B cell (primary cell): ENCODE results near the gene MRPS26. TPM values are rescaled to one million over a fixed set of nuclear protein-coding genes. Genes with fewer than 3 reads are reported as not detected.

Experiments used
- ATAC-seq: fragments of 200-7000 bp; cut with Tn5 transposase; one replicate; pipeline ENCODE4 v1.10.0; 2021; ENCODE audit warnings: low read depth, mild to moderate bottlenecking, moderate number of reproducible peaks, moderate library complexity
- CTCF ChIA-PET: fragments of 350-600 bp; sonication (Branson Sonifier 250); formaldehyde crosslinking; loops from one replicate; lab custom pipeline; 2021; ENCODE audit warnings: antibody characterized with exemption, inconsistent platforms; lab: Charles Lee
- POLR2A ChIA-PET: fragments of 350-600 bp; sonication (Branson Sonifier 250); formaldehyde crosslinking; loops from one replicate; lab custom pipeline; 2021; ENCODE audit warnings: antibody characterized with exemption; lab: Charles Lee
- DNase-seq: peaks from one replicate; pipeline ENCODE4 v3.0.0; 2013
- H2AFZ ChIP-seq: 2 replicates; pipeline ENCODE4 v1.6.1; 2012; ENCODE audit warnings: mild to moderate bottlenecking, low read depth, low read length; ENCODE audit not compliant: insufficient read depth, poor library complexity, severe bottlenecking
- H3K27ac ChIP-seq, 2 donors: 1 replicate in 1 of 2; 2 replicates in 1 of 2; pipeline ENCODE4 v1.5.1; 2012 to 2013; ENCODE audit warnings: low read length in 2 of 2, mild to moderate bottlenecking in 2 of 2, moderate library complexity in 1 of 2
- H3K27me3 ChIP-seq, 4 experiments: fragments of 200-600 bp in 1 of 4; sonication (generic) in 1 of 4; replicated peaks in 1 of 4; 1 replicate in 2 of 4; 2 replicates in 2 of 4; pipeline versions ENCODE4 v1.6.1 to v1.7.0; 2013 to 2016; ENCODE audit warnings: low read length in 3 of 4, mild to moderate bottlenecking in 2 of 4, mixed read lengths in 1 of 4, moderate library complexity in 1 of 4; ENCODE audit not compliant: insufficient read depth in 4 of 4, control insufficient read depth in 3 of 4; ENCODE audit errors: control extremely low read depth in 1 of 4
- H3K36me3 ChIP-seq, 2 experiments: replicated peaks in 1 of 2; 1 replicate in 1 of 2; 2 replicates in 1 of 2; pipeline versions ENCODE4 v1.6.1 to v1.7.1; 2013; ENCODE audit warnings: low read length in 1 of 2; ENCODE audit not compliant: insufficient read depth in 2 of 2, control insufficient read depth in 1 of 2; ENCODE audit errors: control extremely low read depth in 1 of 2, extremely low read depth in 1 of 2
- H3K4me1 ChIP-seq, 2 donors: fragments of 200-600 bp in 1 of 2; sonication (generic) in 1 of 2; 1 replicate in 1 of 2; 2 replicates in 1 of 2; pipeline versions ENCODE4 v1.5.1 to v1.6.1; 2013 to 2017; ENCODE audit warnings: low read length in 2 of 2; ENCODE audit not compliant: control insufficient read depth in 2 of 2, insufficient read depth in 2 of 2
- H3K4me2 ChIP-seq: replicated peaks from 2 replicates; pipeline ENCODE3; 2012; ENCODE audit warnings: mild to moderate bottlenecking, low read depth, low read length; ENCODE audit not compliant: poor library complexity, severe bottlenecking
- H3K4me3 ChIP-seq, 5 experiments: fragments of 200-600 bp in 1 of 5; sonication (generic) in 1 of 5; 1 replicate in 3 of 5; 2 replicates in 2 of 5; pipeline versions ENCODE4 v1.5.1 to v1.7.0; 2011 to 2016; ENCODE audit warnings: low read length in 4 of 5, mild to moderate bottlenecking in 4 of 5, low read depth in 2 of 5, control low read depth in 1 of 5, moderate library complexity in 1 of 5; ENCODE audit not compliant: insufficient read depth in 1 of 5; ENCODE audit errors: control extremely low read depth in 1 of 5, extremely low read depth in 1 of 5
- H3K79me2 ChIP-seq: fragments of 200-600 bp; sonication (generic); one replicate; pipeline ENCODE4 v1.6.0; 2016; ENCODE audit warnings: low read length; ENCODE audit not compliant: control insufficient read depth, insufficient read depth
- H3K9ac ChIP-seq: fragments of 200-600 bp; sonication (generic); 2 replicates; pipeline ENCODE4 v1.6.1; 2017; ENCODE audit warnings: mild to moderate bottlenecking, low read length, moderate library complexity
- H3K9me3 ChIP-seq, 3 donors: one replicate each; pipeline versions ENCODE4 v1.6.1 to v1.7.1; 2013; ENCODE audit warnings: low read length in 2 of 3; ENCODE audit not compliant: control insufficient read depth in 2 of 3, insufficient read depth in 1 of 3; ENCODE audit errors: control extremely low read depth in 1 of 3
- H4K20me1 ChIP-seq: 2 replicates; pipeline ENCODE4 v1.6.0; 2012; ENCODE audit warnings: mild to moderate bottlenecking, low read length; ENCODE audit not compliant: insufficient read depth, control insufficient read depth, poor library complexity, severe bottlenecking
- H3K27ac Mint-ChIP-seq: one replicate; pipeline ENCODE4 v1.8.0; 2021; ENCODE audit warnings: mixed read lengths
- H3K27me3 Mint-ChIP-seq: one replicate; pipeline ENCODE4 v1.8.0; 2021; ENCODE audit warnings: mixed read lengths
- H3K4me1 Mint-ChIP-seq: one replicate; pipeline ENCODE4 v1.8.0; 2021; ENCODE audit warnings: mixed read lengths
- H3K4me3 Mint-ChIP-seq: one replicate; pipeline ENCODE4 v1.8.0; 2021; ENCODE audit warnings: mixed read lengths
- H3K9me3 Mint-ChIP-seq: one replicate; pipeline ENCODE4 v1.8.0; 2022; ENCODE audit warnings: mixed read lengths; ENCODE audit not compliant: insufficient read depth
- CTCF ChIP-seq: fragments of 200-600 bp; IDR thresholded peaks from one replicate; pipeline ENCODE4 v1.8.0; 2022; ENCODE audit warnings: antibody characterized with exemption, mild to moderate bottlenecking
- EZH2 ChIP-seq: IDR thresholded peaks from 2 replicates; pipeline ENCODE4 v1.6.1; 2012; ENCODE audit warnings: borderline replicate concordance, low read depth, mild to moderate bottlenecking, moderate library complexity, low read length; ENCODE audit not compliant: insufficient read depth, poor library complexity, severe bottlenecking
- WGBS: methylation state at CpG from one replicate; pipeline ENCODE4 v1.1.5; 2013; ENCODE audit warnings: missing lambda C conversion rate; ENCODE audit not compliant: insufficient coverage; 5-methylcytosine and 5-hydroxymethylcytosine counted together
- intact Hi-C: fragments of 100-400 bp; cut with micrococcal nuclease; formaldehyde crosslinking; loops from one replicate; pipeline ENCODE4 v1.10.0; 2022
- polyA plus RNA-seq: library from polyadenylated mRNA; depleted of rRNA; stranded (reverse); fragments of >200 nt; gene quantifications from 2 replicates; pipeline ENCODE4 v1.2.3, GENCODE V29; 2012
- total RNA-seq, 2 donors: library from RNA; stranded (reverse); fragments of 120-200 nt in 1 of 2; gene quantifications; 1 replicate in 1 of 2; 2 replicates in 1 of 2; pipeline versions ENCODE4 v1.2.3 to v1.2.4, GENCODE V29; 2013 to 2022

MRPS26 gene
- total and polyA plus RNA-seq, 2 donors (not counting 1 experiment from before 2014, with no cell fraction given): 35.9 to 37.5 TPM

- Histone ChIP-seq H3K9me3 (no peaks in the 10 kb centered on the region), H3K4me3 (no peak overlapping the region), H3K4me1 (no peaks in the 10 kb centered on the region), H3K9ac (no peak overlapping the region), H3K4me2 (no peak overlapping the region), H2AFZ (no peak overlapping the region), H3K27me3 (no peaks in the 10 kb centered on the region), H3K79me2 (no peaks in the 10 kb centered on the region), H3K36me3 (peaks cover 7 to 58% of the 10 kb centered on the region in 2 experiments), H3K27ac (no peak overlapping the region), H4K20me1 (no peaks in the 10 kb centered on the region)
- Mint-ChIP-seq H3K9me3 (no peaks in the 10 kb centered on the region), H3K4me3 (no peak overlapping the region), H3K27ac (no peak overlapping the region), H3K4me1 (no peaks in the 10 kb centered on the region), H3K27me3 (no peaks in the 10 kb centered on the region)
- CTCF ChIA-PET: no interaction called here
- no peak for ATAC-seq
- POLR2A ChIA-PET: no interaction called here
- intact Hi-C loops: no loop called here
- DNase-seq: no peak
- TF ChIP-seq EZH2 (no peak), CTCF (no peak)
- WGBS: 100% methylated on average over 1 of the region's 3 CpGs
These were observed 14.2 kb upstream of the MRPS26 start for GRCh38 chr20:3031524-3032147.

GRCh38 chr20:3032624-3033023 lies 13.2 kb upstream of the MRPS26 start:
- peaks cover 8 to 58% of the 10 kb centered on the region in 2 experiments for H3K36me3 ChIP-seq
- no peak overlapping the region for H3K4me3 ChIP-seq
- TF ChIP-seq EZH2 (no peak), CTCF (no peak)
- H3K9me3 Mint-ChIP-seq: no peaks in the 10 kb centered on the region
- intact Hi-C loops: no loop called here
- no peak overlapping the region for H3K4me2 ChIP-seq
- no peak overlapping the region for H3K27ac ChIP-seq
- H3K4me1 ChIP-seq: no peaks in the 10 kb centered on the region
- H3K9me3 ChIP-seq: no peaks in the 10 kb centered on the region
- no peak overlapping the region for H3K27ac Mint-ChIP-seq
- DNase-seq: no peak
- 97% methylated on average over 8 of the region's 8 CpGs for WGBS
- no peak overlapping the region for H3K4me3 Mint-ChIP-seq
- H4K20me1 ChIP-seq: no peaks in the 10 kb centered on the region
- no peaks in the 10 kb centered on the region for H3K4me1 Mint-ChIP-seq
- POLR2A ChIA-PET: no interaction called here
- no peak overlapping the region for H3K9ac ChIP-seq
- CTCF ChIA-PET: interaction anchor here (0.7 kb wide), 2 partner anchors 64 to 966 kb away, joined by 3 to 4 read pairs; no protein-coding TSS in a partner anchor
- H3K27me3 ChIP-seq: no peaks in the 10 kb centered on the region
- no peaks in the 10 kb centered on the region for H3K27me3 Mint-ChIP-seq
- H2AFZ ChIP-seq: no peak overlapping the region
- no peaks in the 10 kb centered on the region for H3K79me2 ChIP-seq
- ATAC-seq: no peak
